Measurements from ENCODE around the gene JAK3.

DNA sequence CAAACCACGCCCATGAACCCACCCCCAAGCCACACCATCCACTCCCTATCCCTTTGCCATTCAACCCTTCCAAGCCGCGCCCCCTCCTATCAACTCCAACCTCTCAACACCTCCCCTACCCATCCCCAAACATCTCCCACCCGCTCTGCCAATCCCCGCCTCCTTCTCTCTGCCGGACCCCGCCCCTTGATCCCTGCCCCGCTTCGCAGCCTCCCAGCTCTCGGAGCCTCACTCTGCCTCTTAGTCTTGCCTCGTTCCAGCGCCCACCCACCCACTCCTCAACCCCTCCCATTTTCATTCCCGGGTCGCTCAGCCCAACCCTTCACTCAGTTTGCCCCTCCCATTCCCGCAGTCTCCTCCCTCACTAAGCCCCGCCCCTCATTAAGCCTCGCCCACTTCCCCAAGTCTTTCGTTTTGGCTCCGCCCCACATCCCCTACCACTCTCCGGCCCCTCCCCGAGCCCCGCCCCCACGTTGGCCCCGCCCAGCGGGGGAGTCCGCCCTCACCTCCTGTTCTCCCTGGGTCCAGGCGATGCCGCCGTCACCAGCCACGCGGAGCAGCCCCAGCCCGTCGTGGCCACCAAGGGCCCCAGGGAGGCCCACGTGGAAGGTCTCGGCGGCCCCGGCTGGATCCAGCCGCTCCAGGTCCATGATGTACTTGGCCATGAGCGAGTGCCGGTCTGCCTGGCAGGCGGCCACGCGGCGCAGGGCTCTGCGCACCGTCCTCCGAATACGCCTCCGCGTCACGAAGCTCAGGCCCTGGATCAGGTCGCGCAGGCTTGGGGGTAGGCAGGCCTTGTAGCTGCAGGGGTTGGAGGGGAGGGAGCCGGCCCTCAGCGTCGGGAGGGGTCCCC is 5.7 kb downstream of the JAK3 start:
- TF ChIP-seq, protein P1, sequence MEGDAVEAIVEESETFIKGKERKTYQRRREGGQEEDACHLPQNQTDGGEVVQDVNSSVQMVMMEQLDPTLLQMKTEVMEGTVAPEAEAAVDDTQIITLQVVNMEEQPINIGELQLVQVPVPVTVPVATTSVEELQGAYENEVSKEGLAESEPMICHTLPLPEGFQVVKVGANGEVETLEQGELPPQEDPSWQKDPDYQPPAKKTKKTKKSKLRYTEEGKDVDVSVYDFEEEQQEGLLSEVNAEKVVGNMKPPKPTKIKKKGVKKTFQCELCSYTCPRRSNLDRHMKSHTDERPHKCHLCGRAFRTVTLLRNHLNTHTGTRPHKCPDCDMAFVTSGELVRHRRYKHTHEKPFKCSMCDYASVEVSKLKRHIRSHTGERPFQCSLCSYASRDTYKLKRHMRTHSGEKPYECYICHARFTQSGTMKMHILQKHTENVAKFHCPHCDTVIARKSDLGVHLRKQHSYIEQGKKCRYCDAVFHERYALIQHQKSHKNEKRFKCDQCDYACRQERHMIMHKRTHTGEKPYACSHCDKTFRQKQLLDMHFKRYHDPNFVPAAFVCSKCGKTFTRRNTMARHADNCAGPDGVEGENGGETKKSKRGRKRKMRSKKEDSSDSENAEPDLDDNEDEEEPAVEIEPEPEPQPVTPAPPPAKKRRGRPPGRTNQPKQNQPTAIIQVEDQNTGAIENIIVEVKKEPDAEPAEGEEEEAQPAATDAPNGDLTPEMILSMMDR (IDR thresholded peaks at IDR 0.05; ENCODE audit: low read depth, low read length) = no peak
- no peak for TF ChIP-seq EZH2phosphoT487 (IDR thresholded peaks at IDR 0.05; ENCODE audit: low read depth)

Measured in OCI-LY3 (cell line).